Right lobe of liver (tissue), 6 donors: Measurements from ENCODE around the gene CHST11. TPM values are rescaled to one million over a fixed set of nuclear protein-coding genes. Genes with fewer than 3 reads are reported as not detected.

ENCODE experiments used
- ATAC-seq, 4 donors: fragments of 200-7000 bp; cut with Tn5 transposase; one replicate each; pipeline ENCODE4 v1.9.1; 2020; ENCODE audit warnings: mild to moderate bottlenecking in 4 of 4, moderate library complexity in 4 of 4
- DNase-seq, 3 donors: peaks; one replicate each; pipeline ENCODE4 v3.0.0-alpha.2; 2020
- H3K27ac ChIP-seq, 3 donors: fragments of 200-600 bp; one replicate each; pipeline ENCODE4 v1.8.0; 2022
- H3K27me3 ChIP-seq, 2 donors: fragments of 200-600 bp; one replicate each; pipeline ENCODE4 v1.8.0; 2022
- H3K36me3 ChIP-seq, 4 donors: fragments of 200-600 bp; sonication (generic) in 1 of 4; one replicate each; pipeline versions ENCODE4 v1.5.1 to v1.8.0; 2017 to 2022; ENCODE audit warnings: control low read depth in 1 of 4
- H3K4me1 ChIP-seq, 4 donors: fragments of 200-600 bp; sonication (generic) in 1 of 4; one replicate each; pipeline versions ENCODE4 v1.5.1 to v1.8.0; 2017 to 2022; ENCODE audit warnings: control low read depth in 1 of 4
- H3K4me3 ChIP-seq, 3 donors: fragments of 200-600 bp; one replicate each; pipeline ENCODE4 v1.8.0; 2022
- H3K9me3 ChIP-seq, 4 donors: fragments of 200-600 bp; sonication (generic) in 1 of 4; one replicate each; pipeline versions ENCODE4 v1.5.1 to v1.8.0; 2017 to 2022; ENCODE audit warnings: control low read depth in 1 of 4
- POLR2A ChIP-seq: fragments of 450-650 bp; IDR thresholded peaks from one replicate; pipeline ENCODE4 v1.6.1; 2017; ENCODE audit warnings: antibody characterized with exemption, mild to moderate bottlenecking
- WGBS: methylation state at CpG from one replicate; pipeline ENCODE4 v1.1.6; 2018; ENCODE audit warnings: low coverage, low lambda C conversion rate; ENCODE audit not compliant: insufficient coverage; ENCODE audit errors: missing lambda C conversion rate; 5-methylcytosine and 5-hydroxymethylcytosine counted together
- intact Hi-C, 2 donors: fragments of 100-400 bp; cut with DNase I; formaldehyde crosslinking; loops; one replicate each; pipeline versions ENCODE4 v1.11.2 to v1.14.1; 2022
- total RNA-seq, 6 experiments: library from RNA; depleted of rRNA in 2 of 6; stranded (reverse); fragments of >200 nt in 2 of 6; fragmentation: NEBNext Ultra II Directional in 3 of 6; extraction: Animal tissue kit (Norgen Biotek cat#: 25700) in 3 of 6; gene quantifications; one replicate each; pipeline versions ENCODE4 v1.1.0 to v1.2.4, GENCODE V29; 2016 to 2023
- TF ChIP-seq, protein P1 (sequence below), 4 donors: fragments of 200-600 bp in 3 of 4; fragments of 450-650 bp in 1 of 4; IDR thresholded peaks; one replicate each; pipeline versions ENCODE4 v1.5.1 to v1.8.0; 2016 to 2022; ENCODE audit warnings: antibody characterized with exemption in 4 of 4, mild to moderate bottlenecking in 2 of 4
- donor health status: DM: no; HTN: yes; CAD: no.
- donor health status: DM: no; HTN: no; CAD: no.
- donor health status: DM: no; HTN: no; CAD: no.
- donor health status: DM: no; HTN: yes; CAD: no.
- donor health status: DM: no; HTN: yes; CAD: no.

Gene CHST11
- total RNA-seq, 6 experiments from 2014 or later, result 0.57 to 10.4 (median 3.5) TPM

DNA sequence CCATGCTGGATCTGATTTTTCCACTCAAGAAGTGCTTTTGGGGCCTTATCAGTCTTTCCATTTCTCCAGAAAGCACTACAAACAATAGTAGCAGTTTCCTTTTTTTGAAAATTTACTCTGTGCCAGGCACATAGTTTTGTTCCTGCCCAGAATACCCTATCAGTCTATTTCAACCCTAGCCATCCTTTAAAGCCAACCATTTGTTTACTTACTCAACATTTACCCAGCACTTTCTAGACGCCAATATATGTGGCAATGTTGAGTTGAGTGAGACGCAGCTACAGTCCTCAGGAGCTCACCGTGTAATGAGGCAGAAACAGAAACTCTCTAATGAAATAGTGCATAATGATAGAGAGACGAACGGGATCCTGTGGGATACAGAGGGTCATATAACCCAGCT is 32.9 kb upstream of the CHST11 start:
- TF ChIP-seq POLR2A, result no peak
- TF ChIP-seq, protein P1, sequence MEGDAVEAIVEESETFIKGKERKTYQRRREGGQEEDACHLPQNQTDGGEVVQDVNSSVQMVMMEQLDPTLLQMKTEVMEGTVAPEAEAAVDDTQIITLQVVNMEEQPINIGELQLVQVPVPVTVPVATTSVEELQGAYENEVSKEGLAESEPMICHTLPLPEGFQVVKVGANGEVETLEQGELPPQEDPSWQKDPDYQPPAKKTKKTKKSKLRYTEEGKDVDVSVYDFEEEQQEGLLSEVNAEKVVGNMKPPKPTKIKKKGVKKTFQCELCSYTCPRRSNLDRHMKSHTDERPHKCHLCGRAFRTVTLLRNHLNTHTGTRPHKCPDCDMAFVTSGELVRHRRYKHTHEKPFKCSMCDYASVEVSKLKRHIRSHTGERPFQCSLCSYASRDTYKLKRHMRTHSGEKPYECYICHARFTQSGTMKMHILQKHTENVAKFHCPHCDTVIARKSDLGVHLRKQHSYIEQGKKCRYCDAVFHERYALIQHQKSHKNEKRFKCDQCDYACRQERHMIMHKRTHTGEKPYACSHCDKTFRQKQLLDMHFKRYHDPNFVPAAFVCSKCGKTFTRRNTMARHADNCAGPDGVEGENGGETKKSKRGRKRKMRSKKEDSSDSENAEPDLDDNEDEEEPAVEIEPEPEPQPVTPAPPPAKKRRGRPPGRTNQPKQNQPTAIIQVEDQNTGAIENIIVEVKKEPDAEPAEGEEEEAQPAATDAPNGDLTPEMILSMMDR (IDR thresholded peaks at IDR 0.05), result no peak
- WGBS, result 49% methylated on average over 5 of the region's 5 CpGs
- ATAC-seq (peak; percentile 82 to 98 (median 90)), DNase-seq (no peak)
- Histone ChIP-seq H3K4me3 (no peak overlapping the region), H3K9me3 (no peaks in the 10 kb centered on the region), H3K27me3 (no peaks in the 10 kb centered on the region), H3K27ac (no peak overlapping the region), H3K36me3 (no peaks in the 10 kb centered on the region), H3K4me1 (peaks cover 0 to 3% (median 0%) of the 10 kb centered on the region in 4 donors)
- intact Hi-C loops, result no loop called here

DNA sequence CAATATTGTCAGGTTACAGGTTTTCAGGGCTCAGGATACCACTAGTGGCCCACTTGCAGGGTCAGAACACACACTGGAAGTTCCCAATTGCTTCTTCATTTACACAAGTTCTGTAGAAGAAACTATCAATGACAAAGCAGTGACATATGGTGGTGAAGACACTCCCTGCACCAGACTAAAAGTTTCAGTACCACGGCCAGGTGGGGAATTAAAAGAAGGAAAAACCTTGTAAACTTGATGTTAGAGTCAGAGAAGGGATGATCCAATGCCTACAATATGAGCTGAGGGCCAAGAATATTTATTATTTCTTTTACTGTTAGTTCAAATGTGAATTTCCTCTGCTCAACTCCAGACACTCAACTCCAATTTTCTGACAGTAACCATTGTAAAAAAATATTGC is 31.8 kb upstream of the CHST11 start:
- Histone ChIP-seq H3K27me3 (no peaks in the 10 kb centered on the region), H3K27ac (no peak overlapping the region), H3K9me3 (no peaks in the 10 kb centered on the region), H3K36me3 (no peaks in the 10 kb centered on the region), H3K4me3 (no peak overlapping the region), H3K4me1 (peaks cover 0 to 3% (median 0%) of the 10 kb centered on the region in 4 donors)
- WGBS, result 67% methylated on average over 1 of the region's 1 CpG
- intact Hi-C loops, result no loop called here
- ATAC-seq (no peak), DNase-seq (no peak)
- no peak for TF ChIP-seq POLR2A
- TF ChIP-seq, protein P1 (IDR thresholded peaks at IDR 0.05), result no peak

DNA sequence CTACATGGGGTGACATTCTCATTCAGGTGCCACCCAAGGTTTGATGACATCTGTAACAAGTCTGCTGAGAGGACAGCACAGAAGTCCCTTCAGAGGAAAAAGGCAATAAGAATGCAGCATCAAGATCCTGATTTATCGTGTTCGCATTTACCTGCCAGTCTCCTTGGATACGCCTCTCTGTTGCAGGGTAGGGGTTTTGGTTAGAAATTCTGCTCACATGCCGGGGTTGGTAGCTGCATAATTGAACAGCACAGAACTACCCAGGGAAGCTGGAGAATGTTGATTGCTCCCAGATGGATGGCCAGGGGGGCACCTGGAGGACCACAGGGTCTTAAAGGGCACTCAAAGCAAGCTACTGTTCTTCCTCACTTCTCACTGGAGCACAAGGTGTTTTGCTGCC is 31.1 kb upstream of the CHST11 start:
- H3K27ac ChIP-seq, result no peak overlapping the region
- H3K27me3 ChIP-seq, result no peaks in the 10 kb centered on the region
- peaks cover 0 to 3% (median 0%) of the 10 kb centered on the region in 4 donors for H3K4me1 ChIP-seq
- no peaks in the 10 kb centered on the region for H3K9me3 ChIP-seq
- ATAC-seq (no peak), DNase-seq (no peak)
- WGBS, result 83% methylated on average over 2 of the region's 4 CpGs
- H3K36me3 ChIP-seq, result no peaks in the 10 kb centered on the region
- intact Hi-C loops, result no loop called here
- TF ChIP-seq POLR2A, result no peak
- TF ChIP-seq, protein P1 (IDR thresholded peaks at IDR 0.05), result no peak
- no peak overlapping the region for H3K4me3 ChIP-seq

DNA sequence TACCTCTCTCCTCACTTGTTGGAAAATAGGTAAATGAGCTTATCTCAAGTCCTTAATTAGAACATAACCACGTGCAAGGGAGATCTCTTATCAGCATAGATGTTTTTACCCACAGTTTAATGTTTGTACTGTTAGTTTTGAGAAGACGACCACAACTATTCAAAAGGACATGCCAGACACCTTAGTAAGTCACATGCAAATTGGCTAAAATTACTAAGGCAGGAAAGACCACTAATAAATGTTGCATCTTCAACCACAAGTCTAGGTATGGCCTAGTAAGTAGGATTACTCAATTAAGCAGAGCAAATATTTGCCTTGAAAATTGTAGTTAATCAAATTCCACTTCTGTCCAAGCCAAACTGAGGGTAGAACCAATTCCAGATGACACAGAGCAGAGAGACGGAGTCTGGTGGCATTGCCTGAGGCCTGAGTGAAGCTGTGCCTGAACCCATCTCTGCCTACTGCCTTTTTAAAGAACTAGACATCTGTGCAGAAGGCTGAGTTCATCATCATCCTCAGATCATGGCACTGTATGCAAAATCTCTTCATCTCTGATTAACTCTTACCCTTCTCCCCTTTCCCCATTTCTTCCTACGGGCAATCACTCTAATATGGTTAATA is 29.7 kb upstream of the CHST11 start:
- no peak for TF ChIP-seq POLR2A
- TF ChIP-seq, protein P1 (IDR thresholded peaks at IDR 0.05), result no peak
- Histone ChIP-seq H3K27ac (no peak overlapping the region), H3K9me3 (no peaks in the 10 kb centered on the region), H3K4me3 (no peak overlapping the region), H3K36me3 (no peaks in the 10 kb centered on the region), H3K27me3 (no peaks in the 10 kb centered on the region), H3K4me1 (peaks cover 0 to 3% (median 0%) of the 10 kb centered on the region in 4 donors)
- intact Hi-C loops, result no loop called here
- ATAC-seq (no peak), DNase-seq (no peak)
- 49% methylated on average over 4 of the region's 4 CpGs for WGBS
